Measurements from ENCODE around the gene PRKCE. TPM values are rescaled to one million over a fixed set of nuclear protein-coding genes. Genes with fewer than 3 reads are reported as not detected.

PRKCE gene
- total and polyA plus RNA-seq, 2 donors (not counting 1 experiment from before 2014, with no cell fraction given), result 23.6 to 271 TPM

- Mint-ChIP-seq H3K9me3 (ENCODE audit: insufficient read depth) (no peaks in the 10 kb centered on the region), H3K4me3 (no peak overlapping the region), H3K27me3 (no peaks in the 10 kb centered on the region), H3K4me1 (no peaks in the 10 kb centered on the region), H3K27ac (no peak overlapping the region)
- intact Hi-C loops (cut with micrococcal nuclease), result loop anchor here (5.0 kb wide), 1 partner anchor 875 kb away; no protein-coding TSS in a partner anchor
- CTCF ChIA-PET, result interaction anchor here (0.9 to 1.3 kb wide), 2 partner anchors 9 to 20 kb away, joined by 4 to 5 read pairs; no protein-coding TSS in a partner anchor
- TF ChIP-seq EZH2 (IDR thresholded peaks at IDR 0.05; ENCODE audit: borderline replicate concordance, insufficient read depth, low read depth, low read length, poor library complexity, severe bottlenecking) (no peak), CTCF (IDR thresholded peaks at IDR 0.05) (no peak)
- no peaks in the 10 kb centered on the region for H4K20me1 ChIP-seq (ENCODE audit: control insufficient read depth, insufficient read depth, low read length, poor library complexity, severe bottlenecking)
- no peaks in the 10 kb centered on the region for H3K4me1 ChIP-seq (ENCODE audit: control insufficient read depth in 2 of 2, insufficient read depth in 2 of 2, low read length in 2 of 2)
- no peak overlapping the region for H3K4me2 ChIP-seq (replicated peaks; ENCODE audit: low read depth, low read length, poor library complexity, severe bottlenecking)
- ATAC-seq (ENCODE audit: low read depth) (no peak), DNase-seq (no peak)
- no peak overlapping the region for H3K27ac ChIP-seq (ENCODE audit: low read length in 2 of 2)
- no peaks in the 10 kb centered on the region for H3K27me3 ChIP-seq (replicated peaks in 1 of 4; ENCODE audit: control extremely low read depth in 1 of 4, control insufficient read depth in 3 of 4, insufficient read depth in 4 of 4, low read length in 3 of 4)
- POLR2A ChIA-PET, result no interaction called here
- H3K79me2 ChIP-seq (ENCODE audit: control insufficient read depth, insufficient read depth, low read length), result no peaks in the 10 kb centered on the region
- no peak overlapping the region for H3K9ac ChIP-seq (ENCODE audit: low read length)
- 89% methylated on average over 3 of the region's 3 CpGs for WGBS (ENCODE audit: insufficient coverage)
- H3K36me3 ChIP-seq (replicated peaks in 1 of 2; ENCODE audit: control extremely low read depth in 1 of 2, control insufficient read depth in 1 of 2, extremely low read depth in 1 of 2, insufficient read depth in 2 of 2, low read length in 1 of 2), result peaks cover 0 to 71% of the 10 kb centered on the region in 2 experiments
- H2AFZ ChIP-seq (ENCODE audit: insufficient read depth, low read depth, low read length, poor library complexity, severe bottlenecking), result no peak overlapping the region
- no peak overlapping the region for H3K4me3 ChIP-seq (ENCODE audit: control extremely low read depth in 1 of 5, extremely low read depth in 1 of 5, insufficient read depth in 1 of 5, low read depth in 2 of 5, low read length in 4 of 5)
- no peaks in the 10 kb centered on the region for H3K9me3 ChIP-seq (ENCODE audit: control extremely low read depth in 1 of 3, control insufficient read depth in 2 of 3, insufficient read depth in 1 of 3, low read length in 2 of 3)
These were observed 361.3 kb downstream of the PRKCE start for GRCh38 chr2:46012618-46013240.

GRCh38 chr2:46013726-46014125 is 362.3 kb downstream of the PRKCE start:
- H3K4me1 Mint-ChIP-seq, result no peaks in the 10 kb centered on the region
- Histone ChIP-seq H3K4me1 (ENCODE audit: control insufficient read depth in 2 of 2, insufficient read depth in 2 of 2, low read length in 2 of 2) (no peaks in the 10 kb centered on the region), H3K4me2 (replicated peaks; ENCODE audit: low read depth, low read length, poor library complexity, severe bottlenecking) (no peak overlapping the region), H3K79me2 (ENCODE audit: control insufficient read depth, insufficient read depth, low read length) (no peaks in the 10 kb centered on the region), H2AFZ (ENCODE audit: insufficient read depth, low read depth, low read length, poor library complexity, severe bottlenecking) (no peak overlapping the region), H3K9me3 (ENCODE audit: control extremely low read depth in 1 of 3, control insufficient read depth in 2 of 3, insufficient read depth in 1 of 3, low read length in 2 of 3) (no peaks in the 10 kb centered on the region), H3K27ac (ENCODE audit: low read length in 2 of 2) (no peak overlapping the region), H3K36me3 (replicated peaks in 1 of 2; ENCODE audit: control extremely low read depth in 1 of 2, control insufficient read depth in 1 of 2, extremely low read depth in 1 of 2, insufficient read depth in 2 of 2, low read length in 1 of 2) (peaks cover 0 to 61% of the 10 kb centered on the region in 2 experiments), H4K20me1 (ENCODE audit: control insufficient read depth, insufficient read depth, low read length, poor library complexity, severe bottlenecking) (no peaks in the 10 kb centered on the region), H3K9ac (ENCODE audit: low read length) (no peak overlapping the region), H3K4me3 (ENCODE audit: control extremely low read depth in 1 of 5, extremely low read depth in 1 of 5, insufficient read depth in 1 of 5, low read depth in 2 of 5, low read length in 4 of 5) (no peak overlapping the region), H3K27me3 (replicated peaks in 1 of 4; ENCODE audit: control extremely low read depth in 1 of 4, control insufficient read depth in 3 of 4, insufficient read depth in 4 of 4, low read length in 3 of 4) (no peaks in the 10 kb centered on the region)
- H3K27me3 Mint-ChIP-seq, result no peaks in the 10 kb centered on the region
- ChIA-PET CTCF (no interaction called here), POLR2A (no interaction called here)
- ATAC-seq (ENCODE audit: low read depth) (no peak), DNase-seq (no peak)
- intact Hi-C loops (cut with micrococcal nuclease), result loop anchor here (5.0 kb wide), 1 partner anchor 874 kb away; no protein-coding TSS in a partner anchor
- WGBS (ENCODE audit: insufficient coverage), result 100% methylated on average over 1 of the region's 5 CpGs
- no peaks in the 10 kb centered on the region for H3K9me3 Mint-ChIP-seq (ENCODE audit: insufficient read depth)
- H3K4me3 Mint-ChIP-seq, result no peak overlapping the region
- TF ChIP-seq CTCF (IDR thresholded peaks at IDR 0.05) (no peak), EZH2 (IDR thresholded peaks at IDR 0.05; ENCODE audit: borderline replicate concordance, insufficient read depth, low read depth, low read length, poor library complexity, severe bottlenecking) (no peak)
- H3K27ac Mint-ChIP-seq, result no peak overlapping the region
